IMR-90 (cell line): ENCODE measurements around the gene NEUROG1. TPM values are rescaled to one million over a fixed set of nuclear protein-coding genes. Genes with fewer than 3 reads are reported as not detected.
A peak's percentile ranks its signal among the peaks of the same experiment; 100 is the strongest.

ENCODE experiments used
- ATAC-seq: fragments of 200-7000 bp; cut with Tn5 transposase; 2 replicates; pipeline ENCODE4 v1.9.1; 2020; ENCODE audit warnings: low read depth, mild to moderate bottlenecking, moderate library complexity
- BruUV-seq: library from RNA; stranded (reverse); fragments of 400-500 nt; replicated peaks from 2 replicates; lab custom pipeline; 2021; lab: Mats Ljungman, UMichigan
- CTCF ChIA-PET: fragments of 300-600 bp; formaldehyde crosslinking; extraction: SDS; loops from one replicate; lab custom pipeline; 2021; ENCODE audit warnings: antibody characterized with exemption; lab: Yijun Ruan, JAX
- POLR2A ChIA-PET: fragments of 300-600 bp; sonication (Branson Sonifier 250); formaldehyde crosslinking; loops from one replicate; lab custom pipeline; 2022; ENCODE audit warnings: antibody characterized with exemption; ENCODE audit not compliant: unreplicated experiment; lab: Charles Lee
- DNase-seq: peaks from one replicate; pipeline ENCODE4 v3.0.0; 2013
- H2AFZ ChIP-seq: replicated peaks from 2 replicates; pipeline ENCODE3; 2013; ENCODE audit warnings: low read length, mild to moderate bottlenecking; ENCODE audit not compliant: poor library complexity
- H2AK5ac ChIP-seq: 2 replicates; pipeline ENCODE4 v1.6.1; 2013; ENCODE audit warnings: low read depth, low read length, inconsistent platforms
- H2AK9ac ChIP-seq: replicated peaks from 2 replicates; pipeline ENCODE3; 2013; ENCODE audit warnings: mild to moderate bottlenecking, low read depth, low read length, moderate library complexity; ENCODE audit not compliant: poor library complexity
- H2BK120ac ChIP-seq: 2 replicates; pipeline ENCODE4 v1.6.1; 2013; ENCODE audit warnings: low read depth, low read length, inconsistent platforms
- H2BK15ac ChIP-seq: 3 replicates; pipeline ENCODE4 v1.6.1; 2013; ENCODE audit warnings: low read depth, low read length, inconsistent platforms
- H2BK20ac ChIP-seq: 2 replicates; pipeline ENCODE4 v1.6.1; 2013; ENCODE audit warnings: low read depth, mild to moderate bottlenecking, inconsistent platforms, low read length, moderate library complexity
- H2BK5ac ChIP-seq: 2 replicates; pipeline ENCODE4 v1.6.1; 2013; ENCODE audit warnings: mild to moderate bottlenecking, low read depth, low read length, inconsistent platforms; ENCODE audit not compliant: poor library complexity, severe bottlenecking
- H3K14ac ChIP-seq: replicated peaks from 2 replicates; pipeline ENCODE4 v1.6.1; 2013; ENCODE audit warnings: low read depth, low read length, inconsistent platforms
- H3K18ac ChIP-seq: 2 replicates; pipeline ENCODE4 v1.6.1; 2013; ENCODE audit warnings: low read depth, low read length, control low read depth
- H3K23ac ChIP-seq: 2 replicates; pipeline ENCODE4 v1.6.1; 2013; ENCODE audit warnings: low read depth, low read length, inconsistent platforms
- H3K27ac ChIP-seq: 2 replicates; pipeline ENCODE4 v1.5.1; 2013; ENCODE audit warnings: mild to moderate bottlenecking, control low read depth, low read length; ENCODE audit not compliant: insufficient read depth
- H3K27me3 ChIP-seq: 2 replicates; pipeline ENCODE4 v1.6.1; 2013; ENCODE audit warnings: low read length; ENCODE audit not compliant: control insufficient read depth, insufficient read depth
- H3K36me3 ChIP-seq: 2 replicates; pipeline ENCODE4 v1.6.1; 2013; ENCODE audit warnings: low read length, mixed read lengths; ENCODE audit not compliant: control insufficient read depth, insufficient read depth
- H3K4ac ChIP-seq: 2 replicates; pipeline ENCODE4 v1.6.1; 2013; ENCODE audit warnings: low read depth, low read length, inconsistent platforms
- H3K4me1 ChIP-seq: 2 replicates; pipeline ENCODE4 v1.6.1; 2013; ENCODE audit warnings: low read length, mixed read lengths; ENCODE audit not compliant: control insufficient read depth, insufficient read depth
- H3K4me2 ChIP-seq: 2 replicates; pipeline ENCODE4 v1.6.1; 2013; ENCODE audit warnings: low read depth, mild to moderate bottlenecking, control low read depth, low read length, moderate library complexity
- H3K4me3 ChIP-seq: 2 replicates; pipeline ENCODE4 v1.5.1; 2013; ENCODE audit warnings: low read depth, mild to moderate bottlenecking, control low read depth, low read length, moderate library complexity; ENCODE audit not compliant: insufficient read depth
- H3K56ac ChIP-seq: 2 replicates; pipeline ENCODE4 v1.6.1; 2013; ENCODE audit warnings: low read length, inconsistent platforms; ENCODE audit not compliant: insufficient read depth; ENCODE audit errors: extremely low read depth
- H3K79me1 ChIP-seq, 2 experiments: 2 replicates each; pipeline ENCODE4 v1.6.1; 2013; ENCODE audit warnings: low read length in 2 of 2, inconsistent platforms in 1 of 2, low read depth in 1 of 2
- H3K9ac ChIP-seq: 2 replicates; pipeline ENCODE4 v1.6.1; 2013; ENCODE audit warnings: low read depth, low read length, control low read depth
- H3K9me1 ChIP-seq: 2 replicates; pipeline ENCODE4 v1.6.1; 2013; ENCODE audit warnings: low read length, inconsistent platforms; ENCODE audit not compliant: insufficient read depth
- H3K9me3 ChIP-seq: 2 replicates; pipeline ENCODE4 v1.6.1; 2013; ENCODE audit warnings: low read length; ENCODE audit not compliant: control insufficient read depth, insufficient read depth
- H4K20me1 ChIP-seq: 2 replicates; pipeline ENCODE4 v1.6.1; 2013; ENCODE audit warnings: low read length, inconsistent platforms; ENCODE audit not compliant: insufficient read depth
- H4K5ac ChIP-seq: 2 replicates; pipeline ENCODE4 v1.6.1; 2013; ENCODE audit warnings: mild to moderate bottlenecking, low read depth, low read length, control low read depth
- H4K8ac ChIP-seq, 2 experiments: 2 replicates each; pipeline ENCODE4 v1.6.1; 2013; ENCODE audit warnings: low read depth in 2 of 2, low read length in 2 of 2, control low read depth in 1 of 2, inconsistent platforms in 1 of 2
- H4K91ac ChIP-seq: 2 replicates; pipeline ENCODE4 v1.6.1; 2013; ENCODE audit warnings: low read depth, low read length, inconsistent platforms; ENCODE audit not compliant: insufficient read depth
- CEBPB ChIP-seq: IDR thresholded peaks from 2 replicates; pipeline ENCODE4 v1.6.1; 2012; ENCODE audit warnings: low read depth, low read length, improper control_type of control experiment
- CHD1 ChIP-seq: IDR thresholded peaks from 2 replicates; pipeline ENCODE4 v1.6.1; 2012; ENCODE audit warnings: low read depth, low read length, improper control_type of control experiment
- MAFK ChIP-seq: IDR thresholded peaks from 2 replicates; pipeline ENCODE4 v1.6.1; 2012; ENCODE audit warnings: low read depth, low read length, improper control_type of control experiment
- MAZ ChIP-seq: IDR thresholded peaks from 2 replicates; pipeline ENCODE4 v1.6.1; 2012; ENCODE audit warnings: low read depth, mild to moderate bottlenecking, low read length, improper control_type of control experiment, moderate library complexity, borderline replicate concordance
- NFE2L2 ChIP-seq: fragments of 150-350 bp; IDR thresholded peaks from 2 replicates; pipeline ENCODE4 v1.6.1; 2016; ENCODE audit warnings: low read depth, mild to moderate bottlenecking, low read length
- SMC3 ChIP-seq: fragments of 150-350 bp; IDR thresholded peaks from 2 replicates; pipeline ENCODE4 v1.6.1; 2016; ENCODE audit warnings: low read depth, mild to moderate bottlenecking, antibody characterized with exemption, low read length, moderate library complexity
- USF2 ChIP-seq: fragments of 150-350 bp; IDR thresholded peaks from 2 replicates; pipeline ENCODE4 v1.6.1; 2017; ENCODE audit warnings: mild to moderate bottlenecking, antibody characterized with exemption, low read length, low read depth
- WGBS, 2 experiments: methylation state at CpG; one replicate each; pipeline versions ENCODE4 v1.1.5 to v1.1.7; 2013; ENCODE audit warnings: missing lambda C conversion rate in 2 of 2; ENCODE audit not compliant: insufficient read length in 1 of 2; ENCODE audit errors: extremely low coverage in 2 of 2; 5-methylcytosine and 5-hydroxymethylcytosine counted together
- dilution Hi-C: fragments of 300-500 bp; cut with HindIII; formaldehyde crosslinking; loops from one replicate; pipeline ENCODE4 v1.14.3; 2018; ENCODE audit warnings: low sequenced_read_pairs; ENCODE audit not compliant: unreplicated experiment
- in situ Hi-C: fragments of 300-500 bp; cut with MboI; formaldehyde crosslinking; loops from 3 replicates; pipeline ENCODE4 v1.14.3; 2019; ENCODE audit warnings: low sequenced_read_pairs, inconsistent platforms, mixed read lengths
- intact Hi-C: fragments of 100-400 bp; cut with micrococcal nuclease; formaldehyde crosslinking; loops from 2 replicates; pipeline ENCODE4 v1.10.0; 2022
- polyA plus RNA-seq, 3 experiments: library from polyadenylated mRNA; depleted of rRNA; stranded (reverse); fragments of >200 nt; gene quantifications; 2 replicates each; pipeline ENCODE4 v1.2.3, GENCODE V29; 2012; ENCODE audit warnings: low replicate concordance in 1 of 3
- total RNA-seq: library from RNA; depleted of rRNA; stranded (reverse); fragments of >200 nt; gene quantifications from 2 replicates; pipeline ENCODE4 v1.2.3, GENCODE V29; 2012

NEUROG1 gene
- total and polyA plus RNA-seq, 2 of the 4 experiments (the other 2 are of a cell fraction), result not detected

- H3K27me3 ChIP-seq, result peaks cover 90% of the 10 kb centered on the region
- dilution Hi-C loops (no loop called here), intact Hi-C loops (no loop called here)
Observed at GRCh38 chr5:135535420-135535819, 344 bp downstream of the NEUROG1 start.

More at GRCh38 chr5:135535420-135535819, 344 bp downstream of the NEUROG1 start:
- ChIA-PET CTCF (no interaction called here), POLR2A (no interaction called here)
- H3K27ac ChIP-seq, result no peak overlapping the region
- no peak overlapping the region for H3K23ac ChIP-seq
- 3% methylated on average over 26 of the region's 44 CpGs; no CpG with 5 or more reads in 1 of the 2 experiments for WGBS, 2 experiments
- DNase-seq, result no peak
- no peaks in the 10 kb centered on the region for H4K20me1 ChIP-seq
- no peaks in the 10 kb centered on the region for H3K4me1 ChIP-seq
- H3K4me3 ChIP-seq, result no peak overlapping the region
- H4K5ac ChIP-seq, result no peak overlapping the region
- no peaks in the 10 kb centered on the region for H3K36me3 ChIP-seq
- H3K4ac ChIP-seq, result no peak overlapping the region
- ATAC-seq, result peak; percentile 24; the same call in 1 of the 2 replicates
- H3K14ac ChIP-seq, result no peak overlapping the region
- no peaks in the 10 kb centered on the region for H3K79me1 ChIP-seq
- H2BK120ac ChIP-seq, result no peak overlapping the region
- no peak overlapping the region for H2BK15ac ChIP-seq
- no peak overlapping the region for H2AK5ac ChIP-seq
- no peak overlapping the region for H3K18ac ChIP-seq
- TF ChIP-seq NFE2L2 (no peak), MAZ (no peak), SMC3 (no peak), MAFK (no peak), USF2 (no peak), CEBPB (no peak), CHD1 (no peak)
- in situ Hi-C loops, result no loop called here
- H2AK9ac ChIP-seq, result no peak overlapping the region
- no peak overlapping the region for H3K4me2 ChIP-seq
- no peak overlapping the region for H3K56ac ChIP-seq
- H4K91ac ChIP-seq, result no peak overlapping the region
- peak overlapping the region; percentile 80 for H2AFZ ChIP-seq
- H3K9ac ChIP-seq, result no peak overlapping the region
- no peak overlapping the region for H4K8ac ChIP-seq
- no peak overlapping the region for H2BK20ac ChIP-seq
- BruUV-seq, result no TSS peak
- peaks cover 5% of the 10 kb centered on the region for H3K9me3 ChIP-seq
- H2BK5ac ChIP-seq, result no peak overlapping the region
- no peaks in the 10 kb centered on the region for H3K9me1 ChIP-seq
